ENCODE data around the gene ZNF385B. TPM values are rescaled to one million over a fixed set of nuclear protein-coding genes. Genes with fewer than 3 reads are reported as not detected.

ZNF385B gene
- total RNA-seq, 2 experiments from 2014 or later, result 113 to 178 TPM

DNA sequence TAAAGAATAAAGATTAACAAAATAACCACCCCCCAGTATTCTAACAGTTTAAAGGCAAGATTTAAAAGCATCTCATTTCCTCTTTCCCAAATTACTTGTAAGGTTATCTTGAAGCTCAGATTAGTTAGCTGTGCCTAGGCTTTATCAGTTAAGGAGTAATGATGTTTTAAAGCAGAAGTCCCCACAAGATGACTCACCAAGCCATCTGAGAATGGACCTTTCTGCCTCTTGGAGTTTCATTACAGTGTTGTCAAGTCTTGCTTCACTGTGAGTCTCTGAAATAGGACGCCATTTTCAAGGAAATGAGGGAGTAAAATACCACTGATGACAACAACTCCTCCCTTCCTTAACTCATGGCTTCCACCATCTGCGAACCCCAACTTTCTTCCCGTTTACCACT lies 35.9 kb downstream of the ZNF385B start:
- CTCF ChIA-PET (ENCODE audit: unreplicated experiment), result no interaction called here
- DNase-seq (ENCODE audit: low spot score), result peak; percentile 23
- BruUV-seq (replicated peaks), result no TSS peak
- TF ChIP-seq, protein P1, sequence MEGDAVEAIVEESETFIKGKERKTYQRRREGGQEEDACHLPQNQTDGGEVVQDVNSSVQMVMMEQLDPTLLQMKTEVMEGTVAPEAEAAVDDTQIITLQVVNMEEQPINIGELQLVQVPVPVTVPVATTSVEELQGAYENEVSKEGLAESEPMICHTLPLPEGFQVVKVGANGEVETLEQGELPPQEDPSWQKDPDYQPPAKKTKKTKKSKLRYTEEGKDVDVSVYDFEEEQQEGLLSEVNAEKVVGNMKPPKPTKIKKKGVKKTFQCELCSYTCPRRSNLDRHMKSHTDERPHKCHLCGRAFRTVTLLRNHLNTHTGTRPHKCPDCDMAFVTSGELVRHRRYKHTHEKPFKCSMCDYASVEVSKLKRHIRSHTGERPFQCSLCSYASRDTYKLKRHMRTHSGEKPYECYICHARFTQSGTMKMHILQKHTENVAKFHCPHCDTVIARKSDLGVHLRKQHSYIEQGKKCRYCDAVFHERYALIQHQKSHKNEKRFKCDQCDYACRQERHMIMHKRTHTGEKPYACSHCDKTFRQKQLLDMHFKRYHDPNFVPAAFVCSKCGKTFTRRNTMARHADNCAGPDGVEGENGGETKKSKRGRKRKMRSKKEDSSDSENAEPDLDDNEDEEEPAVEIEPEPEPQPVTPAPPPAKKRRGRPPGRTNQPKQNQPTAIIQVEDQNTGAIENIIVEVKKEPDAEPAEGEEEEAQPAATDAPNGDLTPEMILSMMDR (conservative IDR thresholded peaks at IDR 0.05; ENCODE audit: low read length), result no peak
- no peak for TF ChIP-seq EZH2phosphoT487 (IDR thresholded peaks at IDR 0.05; ENCODE audit: borderline replicate concordance, low read depth, low read length)
- no peak overlapping the region for H3K27ac ChIP-seq (ENCODE audit: low read depth, low read length, poor library complexity, severe bottlenecking)
- POLR2A ChIA-PET, result interaction anchor here (0.5 to 1.5 kb wide), 5 partner anchors 9 to 213 kb away, joined by 3 to 4 read pairs (median 3); no protein-coding TSS in a partner anchor
- peaks cover 100% of the 10 kb centered on the region for H3K79me2 ChIP-seq (ENCODE audit: insufficient read depth, low read depth, low read length)
- H3K36me3 ChIP-seq (ENCODE audit: insufficient read depth, low read length), result peaks cover 87% of the 10 kb centered on the region
- H4K20me1 ChIP-seq (ENCODE audit: insufficient read depth, low read length), result peaks cover 6% of the 10 kb centered on the region; the same call in 1 of the 2 replicates
- H3K4me3 ChIP-seq (ENCODE audit: low read depth, low read length, poor library complexity, severe bottlenecking), result no peak overlapping the region
- H3K9me2 ChIP-seq (ENCODE audit: insufficient read depth, low read length), result no peaks in the 10 kb centered on the region
- H2AFZ ChIP-seq (ENCODE audit: low read length), result no peak overlapping the region
- H3K9me3 ChIP-seq (ENCODE audit: low read length), result no peaks in the 10 kb centered on the region; the same call in 1 of the 2 replicates
- peaks cover 32% of the 10 kb centered on the region for H3K4me1 ChIP-seq (ENCODE audit: insufficient read depth, low read length, poor library complexity, severe bottlenecking)
- H3K4me2 ChIP-seq (ENCODE audit: low read length), result peak overlapping the region; percentile 3
- intact Hi-C loops (cut with micrococcal nuclease; ENCODE audit: unreplicated experiment), result no loop called here

DNA sequence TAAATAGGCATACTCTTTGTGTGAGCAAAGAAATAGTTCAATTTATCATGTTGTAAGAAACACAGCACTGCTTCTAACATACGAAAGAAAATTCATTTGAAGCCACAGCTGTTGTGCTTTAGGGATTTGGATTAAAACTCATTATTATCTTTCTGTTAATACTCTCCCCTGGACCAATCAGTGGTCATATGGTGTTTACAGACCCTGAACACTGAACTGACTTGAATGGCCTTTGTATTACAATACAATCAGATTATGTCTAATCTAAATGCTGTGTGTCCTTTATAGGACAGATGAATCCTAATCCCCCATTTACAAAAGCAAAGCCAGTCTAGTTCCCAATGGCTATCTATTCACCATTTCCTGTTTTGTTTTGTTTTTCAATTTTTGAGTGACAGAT lies 36.5 kb downstream of the ZNF385B start:
- Histone ChIP-seq H4K20me1 (ENCODE audit: insufficient read depth, low read length) (peaks cover 6% of the 10 kb centered on the region; the same call in 1 of the 2 replicates), H3K79me2 (ENCODE audit: insufficient read depth, low read depth, low read length) (peaks cover 100% of the 10 kb centered on the region), H3K27ac (ENCODE audit: low read depth, low read length, poor library complexity, severe bottlenecking) (no peak overlapping the region), H3K36me3 (ENCODE audit: insufficient read depth, low read length) (peaks cover 87% of the 10 kb centered on the region), H3K4me2 (ENCODE audit: low read length) (no peak overlapping the region), H2AFZ (ENCODE audit: low read length) (no peak overlapping the region), H3K9me3 (ENCODE audit: low read length) (no peaks in the 10 kb centered on the region; the same call in 1 of the 2 replicates), H3K4me3 (ENCODE audit: low read depth, low read length, poor library complexity, severe bottlenecking) (no peak overlapping the region), H3K9me2 (ENCODE audit: insufficient read depth, low read length) (no peaks in the 10 kb centered on the region), H3K4me1 (ENCODE audit: insufficient read depth, low read length, poor library complexity, severe bottlenecking) (peaks cover 32% of the 10 kb centered on the region)
- TF ChIP-seq EZH2phosphoT487 (IDR thresholded peaks at IDR 0.05; ENCODE audit: borderline replicate concordance, low read depth, low read length), result no peak
- TF ChIP-seq, protein P1 (conservative IDR thresholded peaks at IDR 0.05; ENCODE audit: low read length), result no peak
- no TSS peak for BruUV-seq (replicated peaks)
- ChIA-PET POLR2A (interaction anchor here (1.0 to 1.5 kb wide), 2 partner anchors 13 to 53 kb away, joined by 3 to 4 read pairs; no protein-coding TSS in a partner anchor), CTCF (ENCODE audit: unreplicated experiment) (no interaction called here)
- intact Hi-C loops (cut with micrococcal nuclease; ENCODE audit: unreplicated experiment), result no loop called here
- DNase-seq (ENCODE audit: low spot score), result no peak

DNA sequence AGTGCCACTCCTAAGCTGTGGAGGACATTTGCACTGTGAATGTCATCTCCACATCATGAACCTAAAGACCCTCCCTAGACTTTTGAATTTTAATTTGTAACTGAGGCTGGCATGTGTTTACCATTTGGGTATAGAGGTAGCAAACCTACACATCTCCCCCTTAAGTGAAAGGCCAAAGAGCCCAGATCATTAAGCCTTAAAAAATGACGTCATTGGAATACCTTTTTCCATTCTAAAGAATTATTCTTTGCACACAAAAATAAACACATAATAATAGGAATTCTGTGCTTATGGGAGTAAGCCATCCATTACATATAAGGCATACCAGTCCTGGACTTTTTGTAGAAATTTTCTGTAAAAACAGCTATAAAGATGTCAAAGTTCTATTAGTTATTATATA lies 38.9 kb downstream of the ZNF385B start:
- Histone ChIP-seq H2AFZ (ENCODE audit: low read length) (no peak overlapping the region), H4K20me1 (ENCODE audit: insufficient read depth, low read length) (peaks cover 13% of the 10 kb centered on the region), H3K4me3 (ENCODE audit: low read depth, low read length, poor library complexity, severe bottlenecking) (no peak overlapping the region), H3K79me2 (ENCODE audit: insufficient read depth, low read depth, low read length) (peaks cover 100% of the 10 kb centered on the region), H3K36me3 (ENCODE audit: insufficient read depth, low read length) (peaks cover 90% of the 10 kb centered on the region), H3K4me2 (ENCODE audit: low read length) (no peak overlapping the region), H3K9me3 (ENCODE audit: low read length) (no peaks in the 10 kb centered on the region; the same call in 1 of the 2 replicates), H3K9me2 (ENCODE audit: insufficient read depth, low read length) (no peaks in the 10 kb centered on the region), H3K4me1 (ENCODE audit: insufficient read depth, low read length, poor library complexity, severe bottlenecking) (peaks cover 32% of the 10 kb centered on the region), H3K27ac (ENCODE audit: low read depth, low read length, poor library complexity, severe bottlenecking) (no peak overlapping the region)
- intact Hi-C loops (cut with micrococcal nuclease; ENCODE audit: unreplicated experiment), result no loop called here
- POLR2A ChIA-PET, result interaction anchor here (0.6 to 1.1 kb wide), 4 partner anchors 9 to 35 kb away, joined by 3 to 8 read pairs (median 3); no protein-coding TSS in a partner anchor
- DNase-seq (ENCODE audit: low spot score), result no peak
- CTCF ChIA-PET (ENCODE audit: unreplicated experiment), result no interaction called here
- TF ChIP-seq EZH2phosphoT487 (IDR thresholded peaks at IDR 0.05; ENCODE audit: borderline replicate concordance, low read depth, low read length), result no peak
- TF ChIP-seq, protein P1 (conservative IDR thresholded peaks at IDR 0.05; ENCODE audit: low read length), result no peak
- BruUV-seq (replicated peaks), result no TSS peak

All from OCI-LY7 (cell line).